ENCODE measurements around the gene CYTL1.
"Not testable (repeated sequence)": the region's sequence is repeated elsewhere in the genome, so short reads cannot be mapped to it uniquely, and the experiment has no call there.

Gene CYTL1

DNA sequence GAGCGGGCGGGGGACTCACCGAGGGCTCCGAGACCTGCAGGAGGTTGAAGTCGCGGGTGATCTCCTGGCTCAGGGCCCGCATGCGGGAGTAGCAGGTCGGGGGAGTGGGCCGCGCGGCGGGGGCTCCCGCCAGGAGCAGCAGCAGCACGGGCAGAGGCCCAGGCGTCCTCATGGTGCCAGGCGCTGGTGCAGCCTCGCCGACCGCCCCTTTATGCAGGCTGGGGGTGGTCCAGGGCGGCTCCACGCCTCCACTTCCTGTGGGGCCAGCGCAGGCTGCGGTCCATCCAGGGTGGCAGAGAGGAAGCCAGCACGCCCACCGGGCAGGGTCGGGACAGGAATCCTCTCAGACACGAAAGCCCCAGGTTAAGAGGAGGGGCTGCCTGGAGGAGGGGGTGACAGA lies at the start of gene CYTL1:
Gene CYTL1, minus strand, starts transcription at position 185 of the 400 bp plus-strand sequence. Its CDS starts 13 bp downstream, at position 172.
- DNase-seq: peak in 1 of 10 donors; percentile 80

DNA sequence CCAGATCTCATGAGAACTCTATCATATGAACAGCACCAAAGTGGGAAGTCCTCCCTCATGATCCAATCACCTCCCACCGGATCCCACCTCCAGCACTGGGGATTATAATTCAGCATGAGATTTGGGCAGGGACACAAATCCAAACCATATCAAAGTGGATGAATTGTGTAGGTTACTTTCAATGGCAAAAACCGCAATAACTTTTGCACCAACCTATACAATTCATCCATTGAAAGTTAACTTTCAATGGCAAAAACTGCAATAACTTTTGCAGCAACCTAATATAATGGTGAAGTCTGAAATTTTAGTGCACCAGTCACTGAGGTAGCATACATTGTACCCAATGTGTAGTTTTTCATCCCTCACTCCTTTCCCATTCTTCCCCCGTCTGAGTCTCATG lies 48.6 kb upstream of the CYTL1 start:
- intact Hi-C loops (cut with DNase I): no loop called here
- no peak for DNase-seq

More for the DNA sequence above, at the start of gene CYTL1:
- intact Hi-C loops (cut with DNase I): no loop called here

- intact Hi-C loops (cut with DNase I); DNase-seq: not testable (repeated sequence)
These were observed 47.7 kb upstream of the CYTL1 start for GRCh38 chr4:5066968-5067367.

GRCh38 chr4:5066101-5066500 lies 46.8 kb upstream of the CYTL1 start:
- DNase-seq: no peak
- intact Hi-C loops (cut with DNase I): no loop called here

- DNase-seq: no peak
- intact Hi-C loops (cut with DNase I): loop anchor here (10.0 kb wide), 1 partner anchor 319 kb away; no protein-coding TSS in a partner anchor
These were observed 36.2 kb upstream of the CYTL1 start for GRCh38 chr4:5055411-5055810.

- DNase-seq: no peak
- intact Hi-C loops (cut with DNase I): loop anchor here (5.0 to 10.0 kb wide), 2 partner anchors 320 to 408 kb away; no protein-coding TSS in a partner anchor
These were observed 35.3 kb upstream of the CYTL1 start for GRCh38 chr4:5054532-5054931.

DNA sequence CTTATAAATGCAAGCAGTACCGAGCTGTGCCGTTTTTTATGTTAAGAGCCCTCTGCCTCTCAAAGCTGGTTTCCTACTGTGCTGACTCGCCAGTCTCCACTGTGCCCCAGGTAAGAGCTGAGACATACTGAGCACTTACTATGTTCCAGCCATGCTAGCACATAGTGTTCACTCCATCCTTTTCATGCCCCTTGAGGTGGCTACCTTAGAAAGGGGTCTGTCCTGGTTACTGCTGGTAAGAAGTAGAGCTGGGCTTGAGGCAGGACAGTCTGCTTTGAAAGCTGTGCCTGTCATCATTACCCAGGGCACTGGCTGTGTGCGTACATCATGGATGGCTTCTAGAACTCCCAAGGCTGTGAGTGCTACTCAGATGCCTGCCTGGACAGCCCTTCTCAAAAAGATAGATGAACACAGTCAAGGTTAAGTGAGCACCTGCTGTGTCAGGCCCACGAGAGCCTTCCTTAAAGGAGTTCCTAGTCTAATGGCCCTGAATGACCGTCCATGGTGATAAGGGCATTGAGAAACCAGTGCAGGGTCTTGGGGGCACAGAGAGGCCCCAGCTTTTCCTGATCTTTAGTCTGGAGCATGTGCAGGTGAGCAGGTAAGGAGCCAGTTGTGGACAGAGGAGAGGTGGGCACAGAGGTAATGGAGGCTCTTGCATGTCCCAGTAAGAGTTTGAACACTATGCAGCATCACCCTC lies 33.6 kb upstream of the CYTL1 start:
- intact Hi-C loops (cut with DNase I): loop anchor here (5.0 to 10.0 kb wide), 2 partner anchors 322 to 409 kb away; no protein-coding TSS in a partner anchor

GRCh38 chr4:5052204-5052702 lies 33.0 kb upstream of the CYTL1 start:
- intact Hi-C loops (cut with DNase I): loop anchor here (5.0 to 10.0 kb wide), 2 partner anchors 323 to 410 kb away; no protein-coding TSS in a partner anchor

More for the DNA sequence above, 33.6 kb upstream of the CYTL1 start:
- no peak for DNase-seq

GRCh38 chr4:5051278-5052203 lies 32.3 kb upstream of the CYTL1 start, which contains the start of gene STK32B:
Gene STK32B, plus strand, starts transcription at chr4:5051480.
- intact Hi-C loops (cut with DNase I): loop anchor here (5.0 to 10.0 kb wide), 2 partner anchors 323 to 411 kb away; no protein-coding TSS in a partner anchor
- DNase-seq: peak in 8 of 10 donors; percentile 32 to 92 (median 45)

More at GRCh38 chr4:5052204-5052702, 33.0 kb upstream of the CYTL1 start:
- no peak for DNase-seq

GRCh38 chr4:5050520-5051277 lies 31.4 kb upstream of the CYTL1 start:
- peak; percentile 63 to 97 (median 84) for DNase-seq
- intact Hi-C loops (cut with DNase I): loop anchor here (1.0 to 10.0 kb wide), 4 partner anchors 324 to 763 kb away; no protein-coding TSS in a partner anchor

GRCh38 chr4:5048721-5049120 lies 29.5 kb upstream of the CYTL1 start:
- DNase-seq: no peak
- intact Hi-C loops (cut with DNase I): no loop called here

DNA sequence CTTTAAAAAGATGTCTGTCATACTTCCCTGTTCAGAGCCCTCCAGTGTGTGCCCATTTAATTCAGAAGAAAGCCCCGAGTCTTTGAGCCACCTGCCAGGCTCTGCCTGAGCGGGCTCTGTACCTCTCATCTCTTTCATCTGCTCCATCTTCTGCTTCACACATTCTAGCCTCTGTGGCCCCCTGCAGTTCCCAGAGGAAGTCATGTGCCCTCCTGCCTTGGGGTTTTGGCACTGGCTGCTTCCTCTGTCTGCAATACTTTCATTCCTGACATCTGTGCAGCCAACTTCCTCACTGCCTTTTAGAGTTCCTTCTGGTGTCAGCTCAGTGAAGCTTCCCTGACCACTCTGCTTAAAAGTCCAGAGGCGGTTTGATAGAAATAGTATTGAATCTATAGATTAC lies 25.8 kb upstream of the CYTL1 start:
- intact Hi-C loops (cut with DNase I): no loop called here
- peak in 2 of 10 donors; percentile 30 to 34 for DNase-seq

GRCh38 chr4:5044341-5044740 lies 25.1 kb upstream of the CYTL1 start:
- intact Hi-C loops (cut with DNase I): no loop called here
- no peak for DNase-seq

GRCh38 chr4:5043579-5043978 lies 24.3 kb upstream of the CYTL1 start:
- no peak for DNase-seq
- intact Hi-C loops (cut with DNase I): no loop called here

GRCh38 chr4:5041699-5042098 lies 22.4 kb upstream of the CYTL1 start:
- no peak for DNase-seq
- intact Hi-C loops (cut with DNase I): no loop called here

- DNase-seq: no peak
- intact Hi-C loops (cut with DNase I): no loop called here
These were observed 21.8 kb upstream of the CYTL1 start for GRCh38 chr4:5040856-5041620.

DNA sequence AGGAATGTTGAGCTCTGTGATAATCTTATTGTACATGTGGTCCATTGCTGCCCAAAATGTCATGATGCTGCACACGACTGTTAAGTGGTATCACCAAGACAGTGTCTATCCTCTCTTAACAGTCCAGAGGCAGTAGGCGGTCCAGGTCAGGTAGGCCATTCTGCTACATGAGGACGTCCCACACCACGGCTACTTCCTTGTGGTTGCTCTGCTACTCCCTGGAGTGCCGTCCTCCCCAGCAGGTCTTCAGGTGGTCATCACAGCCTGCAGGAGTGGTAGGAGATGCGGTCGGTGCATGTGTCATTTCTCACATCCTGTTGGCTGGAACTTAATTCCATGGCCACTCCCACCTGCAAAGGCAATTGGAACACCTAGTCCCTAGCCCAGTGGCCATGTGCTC lies 20.5 kb upstream of the CYTL1 start:
- intact Hi-C loops (cut with DNase I): no loop called here
- no peak for DNase-seq

DNA sequence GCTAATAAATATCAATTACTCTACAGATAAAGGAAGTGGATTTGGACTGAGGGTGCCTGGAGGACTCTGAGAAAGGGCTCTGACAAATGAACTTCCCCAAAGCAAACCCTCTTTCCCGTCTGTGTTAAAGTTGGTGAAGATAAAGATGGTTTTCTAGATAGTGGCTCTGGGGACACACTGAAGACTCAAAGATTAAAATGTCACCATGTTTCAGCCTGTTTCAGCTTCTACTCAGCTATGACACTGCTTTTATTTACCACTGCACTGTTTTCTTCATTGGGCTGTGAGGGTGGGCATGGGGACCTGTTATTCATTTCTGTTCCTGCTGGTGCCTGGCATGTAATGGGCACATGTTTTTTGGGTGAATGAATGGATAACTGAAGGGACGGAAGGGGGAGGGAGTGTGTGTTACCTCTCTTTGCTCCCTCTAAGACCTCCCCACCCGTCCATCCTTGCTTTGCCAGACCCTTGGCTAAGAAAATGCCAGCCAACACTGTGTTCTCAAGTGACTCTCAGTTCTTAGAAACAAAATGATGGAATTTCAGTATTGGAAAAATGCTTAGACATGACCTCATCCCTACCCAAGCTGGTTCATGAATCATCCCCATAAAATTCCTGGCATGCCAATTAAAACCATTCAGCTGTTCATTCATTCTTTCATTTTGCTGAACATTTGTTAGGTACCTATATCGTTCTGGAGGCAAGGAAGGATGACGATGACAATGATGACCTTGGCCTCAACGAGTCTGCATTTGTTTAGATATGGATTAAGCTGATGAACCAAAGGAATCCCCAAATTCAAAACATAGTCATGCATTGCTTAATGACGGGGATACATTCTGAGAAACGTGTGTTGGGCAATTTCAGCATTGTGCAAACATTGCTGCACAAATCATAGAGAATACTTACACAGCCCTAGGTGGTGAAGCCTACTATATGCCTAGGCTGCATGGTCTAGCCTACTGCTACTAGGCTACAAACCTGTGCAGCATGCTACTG lies 18.6 kb upstream of the CYTL1 start:
- no peak for DNase-seq
- intact Hi-C loops (cut with DNase I): no loop called here
